Right lobe of liver (tissue), 4 donors: ENCODE measurements around the gene EEF2K.

Source experiments
- POLR2A ChIP-seq: fragments of 450-650 bp; IDR thresholded peaks from one replicate; pipeline ENCODE4 v1.6.1; 2017; ENCODE audit warnings: antibody characterized with exemption, mild to moderate bottlenecking
- TF ChIP-seq, protein P1 (sequence below), 4 donors: fragments of 200-600 bp in 3 of 4; fragments of 450-650 bp in 1 of 4; IDR thresholded peaks; one replicate each; pipeline versions ENCODE4 v1.5.1 to v1.8.0; 2016 to 2022; ENCODE audit warnings: antibody characterized with exemption in 4 of 4, mild to moderate bottlenecking in 2 of 4
- donor health status: DM: no; HTN: no; CAD: no.
- donor health status: DM: no; HTN: no; CAD: no.
- donor health status: DM: no; HTN: yes; CAD: no.

DNA sequence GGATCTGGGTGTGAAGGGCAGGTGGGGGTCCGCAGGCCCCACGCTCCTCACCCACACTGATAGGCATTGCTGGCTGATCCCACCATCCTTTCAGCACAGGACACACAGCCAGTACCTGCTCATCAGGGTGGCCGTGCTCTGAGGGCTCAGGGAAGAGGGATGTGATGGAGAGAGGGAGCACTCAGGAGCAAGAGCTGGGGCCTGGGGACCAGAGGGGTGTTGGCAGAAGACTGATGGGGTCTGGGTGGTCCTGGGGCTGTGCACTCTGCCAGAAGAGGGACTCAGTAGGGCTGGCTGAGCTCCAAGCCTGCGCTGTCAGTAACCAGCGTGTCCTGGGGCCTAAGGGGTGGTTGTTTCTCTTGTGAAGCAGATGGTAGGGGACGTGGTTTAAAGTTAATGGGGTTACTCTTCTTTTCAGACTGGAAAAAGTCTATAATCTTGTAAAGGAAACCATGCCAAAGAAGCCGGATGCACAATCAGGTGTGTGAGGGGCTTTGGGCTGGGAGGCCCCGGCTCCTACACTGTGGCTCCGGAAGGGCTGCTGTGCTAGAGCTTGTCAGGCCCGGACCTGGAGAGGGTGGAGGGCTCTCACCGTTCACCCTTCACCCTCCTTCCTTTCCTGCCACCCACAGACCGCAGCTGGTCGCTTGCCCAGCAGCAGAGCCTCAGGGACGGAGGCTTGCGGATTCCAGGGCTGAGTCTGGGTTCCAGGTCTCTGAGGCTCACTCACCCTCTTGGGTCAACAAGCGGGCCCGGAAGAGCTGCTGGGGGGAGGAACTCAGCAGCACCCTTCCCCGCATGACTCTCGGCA, 118.9 kb downstream of the EEF2K start:
- TF ChIP-seq, protein P1, sequence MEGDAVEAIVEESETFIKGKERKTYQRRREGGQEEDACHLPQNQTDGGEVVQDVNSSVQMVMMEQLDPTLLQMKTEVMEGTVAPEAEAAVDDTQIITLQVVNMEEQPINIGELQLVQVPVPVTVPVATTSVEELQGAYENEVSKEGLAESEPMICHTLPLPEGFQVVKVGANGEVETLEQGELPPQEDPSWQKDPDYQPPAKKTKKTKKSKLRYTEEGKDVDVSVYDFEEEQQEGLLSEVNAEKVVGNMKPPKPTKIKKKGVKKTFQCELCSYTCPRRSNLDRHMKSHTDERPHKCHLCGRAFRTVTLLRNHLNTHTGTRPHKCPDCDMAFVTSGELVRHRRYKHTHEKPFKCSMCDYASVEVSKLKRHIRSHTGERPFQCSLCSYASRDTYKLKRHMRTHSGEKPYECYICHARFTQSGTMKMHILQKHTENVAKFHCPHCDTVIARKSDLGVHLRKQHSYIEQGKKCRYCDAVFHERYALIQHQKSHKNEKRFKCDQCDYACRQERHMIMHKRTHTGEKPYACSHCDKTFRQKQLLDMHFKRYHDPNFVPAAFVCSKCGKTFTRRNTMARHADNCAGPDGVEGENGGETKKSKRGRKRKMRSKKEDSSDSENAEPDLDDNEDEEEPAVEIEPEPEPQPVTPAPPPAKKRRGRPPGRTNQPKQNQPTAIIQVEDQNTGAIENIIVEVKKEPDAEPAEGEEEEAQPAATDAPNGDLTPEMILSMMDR (IDR thresholded peaks at IDR 0.05) = no peak
- no peak for TF ChIP-seq POLR2A
